Lower lobe of right lung (tissue), 2 donors: ENCODE measurements around the gene LATS2. TPM values are rescaled to one million over a fixed set of nuclear protein-coding genes. Genes with fewer than 3 reads are reported as not detected.
A peak's percentile ranks its signal among the peaks of the same experiment; 100 is the strongest.
"Not testable (repeated sequence)": the region's sequence is repeated elsewhere in the genome, so short reads cannot be mapped to it uniquely, and the experiment has no call there.

ENCODE experiments used
- ATAC-seq, 2 donors: fragments of 200-7000 bp; cut with Tn5 transposase; one replicate each; pipeline ENCODE4 v1.9.1; 2020 to 2022; ENCODE audit warnings: mild to moderate bottlenecking in 2 of 2, moderate library complexity in 2 of 2
- DNase-seq: peaks from one replicate; pipeline ENCODE4 v3.0.0-alpha.2; 2020
- H3K27ac ChIP-seq: fragments of 200-600 bp; one replicate; pipeline ENCODE4 v1.8.0; 2022
- H3K27me3 ChIP-seq: fragments of 200-600 bp; one replicate; pipeline ENCODE4 v1.8.0; 2022; ENCODE audit warnings: low read depth
- H3K36me3 ChIP-seq: fragments of 200-600 bp; one replicate; pipeline ENCODE4 v1.8.0; 2022; ENCODE audit warnings: mild to moderate bottlenecking
- H3K4me1 ChIP-seq: fragments of 200-600 bp; one replicate; pipeline ENCODE4 v1.8.0; 2022
- H3K4me3 ChIP-seq: fragments of 200-600 bp; one replicate; pipeline ENCODE4 v1.8.0; 2022; ENCODE audit warnings: mild to moderate bottlenecking
- H3K9me3 ChIP-seq: fragments of 200-600 bp; one replicate; pipeline ENCODE4 v1.8.0; 2022
- intact Hi-C: fragments of 100-400 bp; cut with DNase I; formaldehyde crosslinking; loops from one replicate; pipeline ENCODE4 v1.11.0; 2022
- total RNA-seq: library from RNA; stranded (reverse); fragmentation: NEBNext Ultra II Directional; extraction: Animal tissue kit (Norgen Biotek cat#: 25700); gene quantifications from one replicate; pipeline ENCODE4 v1.2.1, GENCODE V29; 2021
- TF ChIP-seq, protein P1 (sequence below): fragments of 200-600 bp; IDR thresholded peaks from one replicate; pipeline ENCODE4 v1.8.0; 2022; ENCODE audit warnings: antibody characterized with exemption, mild to moderate bottlenecking
- donor health status: DM: no; HTN: yes; CAD: no; lungs with severe emphysema.

The LATS2 gene
- total RNA-seq, 1 donor from 2014 or later, result 26.1 TPM

DNA sequence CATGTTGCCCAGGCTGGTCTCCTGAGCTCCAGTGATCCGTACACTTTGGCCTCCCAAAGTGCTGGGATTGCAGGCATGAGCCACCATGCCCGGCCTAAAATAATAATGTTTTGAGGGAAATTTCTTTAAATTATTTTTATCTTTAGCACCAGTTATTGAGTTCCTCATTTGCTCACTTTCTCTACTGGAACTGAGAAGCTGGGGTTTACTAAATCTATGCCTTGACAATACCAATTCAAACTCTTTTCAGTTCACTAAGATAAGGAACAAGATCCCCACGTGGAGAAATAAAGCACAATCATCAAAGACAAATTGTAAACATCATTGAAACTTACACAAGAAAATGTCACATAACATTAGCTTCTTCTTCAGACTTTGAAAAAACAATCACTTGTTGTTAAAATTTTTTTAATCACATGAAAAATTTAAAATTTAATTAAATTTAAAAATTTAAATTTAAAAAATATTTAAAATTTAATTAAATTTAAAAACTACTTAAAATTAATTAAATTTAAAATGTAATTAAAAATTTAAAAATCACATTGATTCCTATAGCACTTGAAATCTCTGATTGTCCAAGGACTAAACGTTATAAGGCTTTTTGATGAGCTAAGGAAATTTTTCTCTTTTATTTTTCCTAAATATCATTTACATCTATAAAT lies 133.7 kb downstream of the LATS2 start:
- Histone ChIP-seq H3K27ac (no peak overlapping the region), H3K27me3 (no peaks in the 10 kb centered on the region), H3K4me3 (no peak overlapping the region), H3K36me3 (no peaks in the 10 kb centered on the region), H3K9me3 (no peaks in the 10 kb centered on the region), H3K4me1 (no peaks in the 10 kb centered on the region)
- ATAC-seq, result no peak
- no peak for DNase-seq
- intact Hi-C loops, result no loop called here
- TF ChIP-seq, protein P1, sequence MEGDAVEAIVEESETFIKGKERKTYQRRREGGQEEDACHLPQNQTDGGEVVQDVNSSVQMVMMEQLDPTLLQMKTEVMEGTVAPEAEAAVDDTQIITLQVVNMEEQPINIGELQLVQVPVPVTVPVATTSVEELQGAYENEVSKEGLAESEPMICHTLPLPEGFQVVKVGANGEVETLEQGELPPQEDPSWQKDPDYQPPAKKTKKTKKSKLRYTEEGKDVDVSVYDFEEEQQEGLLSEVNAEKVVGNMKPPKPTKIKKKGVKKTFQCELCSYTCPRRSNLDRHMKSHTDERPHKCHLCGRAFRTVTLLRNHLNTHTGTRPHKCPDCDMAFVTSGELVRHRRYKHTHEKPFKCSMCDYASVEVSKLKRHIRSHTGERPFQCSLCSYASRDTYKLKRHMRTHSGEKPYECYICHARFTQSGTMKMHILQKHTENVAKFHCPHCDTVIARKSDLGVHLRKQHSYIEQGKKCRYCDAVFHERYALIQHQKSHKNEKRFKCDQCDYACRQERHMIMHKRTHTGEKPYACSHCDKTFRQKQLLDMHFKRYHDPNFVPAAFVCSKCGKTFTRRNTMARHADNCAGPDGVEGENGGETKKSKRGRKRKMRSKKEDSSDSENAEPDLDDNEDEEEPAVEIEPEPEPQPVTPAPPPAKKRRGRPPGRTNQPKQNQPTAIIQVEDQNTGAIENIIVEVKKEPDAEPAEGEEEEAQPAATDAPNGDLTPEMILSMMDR, result no peak

DNA sequence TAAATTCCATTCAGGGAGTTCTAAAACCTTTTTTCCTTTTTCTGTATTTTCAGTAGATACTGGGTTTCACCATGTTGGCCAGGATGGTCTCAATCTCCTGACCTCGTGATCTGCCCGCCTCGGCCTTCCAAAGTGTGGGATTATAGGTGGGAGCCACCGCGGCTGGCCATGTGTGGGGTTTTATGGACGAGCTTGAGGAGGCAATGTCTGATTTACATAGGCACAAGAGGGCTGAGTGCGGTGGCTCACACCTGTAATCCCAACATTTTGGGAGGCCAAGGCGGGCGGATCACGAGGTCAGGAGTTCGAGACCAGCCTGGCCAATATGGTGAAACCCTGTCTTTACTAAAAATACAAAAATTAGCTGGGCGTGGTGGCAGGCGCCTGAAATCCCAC lies 136.0 kb downstream of the LATS2 start:
- H3K9me3 ChIP-seq, H3K27ac ChIP-seq, H3K4me1 ChIP-seq, DNase-seq, intact Hi-C loops, H3K36me3 ChIP-seq, H3K27me3 ChIP-seq, H3K4me3 ChIP-seq, ATAC-seq: not testable (repeated sequence)

DNA sequence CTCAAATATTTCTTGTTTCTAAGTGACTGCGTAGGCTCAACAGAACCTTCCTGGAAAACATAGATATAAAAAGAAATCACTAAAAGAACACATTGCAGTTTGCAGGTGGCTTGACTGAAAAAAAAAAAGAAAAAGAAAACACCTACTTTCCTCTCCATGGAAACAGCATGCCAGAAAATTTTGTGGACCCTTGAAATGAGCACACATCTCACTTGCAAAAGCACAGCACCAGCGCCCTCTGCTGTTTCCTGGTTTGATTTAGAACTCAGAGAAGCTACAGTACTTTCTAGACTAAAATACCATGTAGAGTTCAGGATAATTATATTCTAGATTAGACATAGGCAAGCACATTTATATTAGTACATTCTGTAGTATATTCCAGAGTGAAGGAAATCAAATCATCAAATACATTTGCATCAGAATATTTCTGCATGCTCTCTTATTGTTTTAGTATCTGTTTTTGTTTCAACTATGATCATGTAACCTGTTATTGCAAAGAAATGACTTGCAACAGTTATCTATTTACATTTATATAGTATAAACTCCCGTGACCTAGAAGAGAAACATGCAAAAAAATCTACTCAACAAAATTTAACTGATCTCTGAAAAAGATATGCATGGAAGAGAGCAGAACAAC lies 136.5 kb downstream of the LATS2 start:
- H3K4me1 ChIP-seq, result no peaks in the 10 kb centered on the region
- H3K4me3 ChIP-seq, result no peak overlapping the region
- H3K27me3 ChIP-seq, result no peaks in the 10 kb centered on the region
- intact Hi-C loops, result no loop called here
- H3K9me3 ChIP-seq, result no peaks in the 10 kb centered on the region
- DNase-seq (peak; percentile 80), ATAC-seq (peak; percentile 79 to 91)
- no peak overlapping the region for H3K27ac ChIP-seq
- TF ChIP-seq, protein P1, result peak; percentile 76
- H3K36me3 ChIP-seq, result no peaks in the 10 kb centered on the region

DNA sequence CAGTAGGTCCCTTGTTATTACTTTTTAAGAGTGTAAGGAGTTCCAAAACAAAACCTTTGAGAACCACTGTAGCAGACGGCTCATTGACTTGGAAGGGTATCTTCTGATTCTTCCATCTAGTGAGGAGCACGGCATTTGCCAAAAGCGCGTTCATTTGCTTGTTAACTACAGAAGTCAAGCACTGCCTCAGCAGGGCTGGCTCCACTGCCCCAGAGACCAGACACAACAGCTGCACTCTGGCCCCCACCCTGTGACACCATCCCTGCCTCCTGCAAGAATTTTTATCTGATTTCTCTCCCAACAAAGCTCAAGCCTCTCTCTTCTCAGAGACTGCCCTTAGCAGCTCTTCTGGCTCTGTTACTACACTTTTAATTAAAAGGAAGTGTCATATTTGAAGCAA lies 138.1 kb downstream of the LATS2 start:
- intact Hi-C loops, result no loop called here
- H3K9me3 ChIP-seq, result no peaks in the 10 kb centered on the region
- DNase-seq, result no peak
- no peak overlapping the region for H3K27ac ChIP-seq
- TF ChIP-seq, protein P1, result no peak
- no peak for ATAC-seq
- no peaks in the 10 kb centered on the region for H3K27me3 ChIP-seq
- H3K4me3 ChIP-seq, result no peak overlapping the region
- no peaks in the 10 kb centered on the region for H3K4me1 ChIP-seq
- no peaks in the 10 kb centered on the region for H3K36me3 ChIP-seq

Other genes with a start within 250 kb of the LATS2 start
- gene XPO4, start 158.8 kb downstream of the LATS2 start, total RNA-seq, result 17.1 TPM
- gene SAP18, start 78.5 kb upstream of the LATS2 start, total RNA-seq, result 176 TPM
- 1.4 TPM for gene SKA3, start 115.0 kb upstream of the LATS2 start, total RNA-seq
- gene MRPL57, start 115.1 kb upstream of the LATS2 start, total RNA-seq, result 16.8 TPM